Fibroblast of lung (primary cell): Measurements from ENCODE around the gene DNAJB13. TPM values are rescaled to one million over a fixed set of nuclear protein-coding genes. Genes with fewer than 3 reads are reported as not detected.

ENCODE experiments used
- DNase-seq, 2 donors: peaks; one replicate each; pipeline versions ENCODE4 v3.0.0 to v3.0.0-alpha.2; 2010; ENCODE audit warnings: low read depth in 2 of 2
- H2AFZ ChIP-seq: 2 replicates; pipeline ENCODE4 v1.5.1; 2012; ENCODE audit warnings: low read length, control low read depth, inconsistent platforms
- H3K27ac ChIP-seq: 2 replicates; pipeline ENCODE4 v1.5.1; 2011; ENCODE audit warnings: low read length, control low read depth; ENCODE audit not compliant: insufficient read depth
- H3K27me3 ChIP-seq: 2 replicates; pipeline ENCODE4 v1.5.1; 2011; ENCODE audit warnings: mild to moderate bottlenecking, low read length; ENCODE audit not compliant: control insufficient read depth, insufficient read depth
- H3K36me3 ChIP-seq: 2 replicates; pipeline ENCODE4 v1.5.1; 2011; ENCODE audit warnings: low read length; ENCODE audit not compliant: control insufficient read depth, insufficient read depth
- H3K4me1 ChIP-seq: 2 replicates; pipeline ENCODE4 v1.5.1; 2011; ENCODE audit warnings: low read length; ENCODE audit not compliant: control insufficient read depth, insufficient read depth; ENCODE audit errors: extremely low read depth
- H3K4me2 ChIP-seq: 2 replicates; pipeline ENCODE4 v1.5.1; 2011; ENCODE audit warnings: low read length, control low read depth; ENCODE audit not compliant: insufficient read depth; ENCODE audit errors: extremely low read depth
- H3K4me3 ChIP-seq, 4 experiments: fragments of 200-600 bp in 1 of 4; sonication (generic) in 1 of 4; replicated peaks in 1 of 4; 2 replicates each; pipeline ENCODE4 v1.5.1; 2011 to 2016; ENCODE audit warnings: low read length in 4 of 4, low read depth in 3 of 4, mild to moderate bottlenecking in 3 of 4, control low read depth in 2 of 4, inconsistent platforms in 1 of 4, mixed read lengths in 1 of 4; ENCODE audit not compliant: insufficient read depth in 1 of 4; ENCODE audit errors: control extremely low read depth in 1 of 4
- H3K79me2 ChIP-seq: 2 replicates; pipeline ENCODE4 v1.5.1; 2012; ENCODE audit warnings: mild to moderate bottlenecking, low read length, inconsistent platforms; ENCODE audit not compliant: control insufficient read depth, insufficient read depth
- H3K9ac ChIP-seq: 2 replicates; pipeline ENCODE4 v1.5.1; 2011; ENCODE audit warnings: mild to moderate bottlenecking, low read length, control low read depth; ENCODE audit not compliant: insufficient read depth
- H3K9me3 ChIP-seq: 2 replicates; pipeline ENCODE4 v1.5.1; 2012; ENCODE audit warnings: low read depth, low read length; ENCODE audit not compliant: control insufficient read depth, insufficient read depth
- H4K20me1 ChIP-seq: 2 replicates; pipeline ENCODE4 v1.5.1; 2011; ENCODE audit warnings: low read length; ENCODE audit not compliant: control insufficient read depth, insufficient read depth; ENCODE audit errors: extremely low read depth
- EZH2 ChIP-seq: IDR thresholded peaks from 2 replicates; pipeline ENCODE4 v1.5.1; 2012; ENCODE audit warnings: low read length, control low read depth, mild to moderate bottlenecking; ENCODE audit errors: missing control alignments
- polyA plus RNA-seq, 2 donors: library from polyadenylated mRNA; depleted of rRNA in 1 of 2; stranded (reverse) in 1 of 2; unstranded in 1 of 2; fragments of >200 nt; gene quantifications; 2 replicates each; pipeline ENCODE4 v1.2.1, GENCODE V29; 2011 to 2012; ENCODE audit warnings: missing spikeins in 1 of 2
- total RNA-seq: library from RNA; depleted of rRNA; stranded (reverse); fragments of >200 nt; gene quantifications from 2 replicates; pipeline ENCODE4 v1.2.1, GENCODE V29; 2014
- TF ChIP-seq, protein P1 (sequence below), 2 donors: IDR thresholded peaks in 1 of 2; conservative IDR thresholded peaks in 1 of 2; 1 replicate in 1 of 2; 2 replicates in 1 of 2; pipeline ENCODE4 v1.5.1; 2011 to 2012; ENCODE audit warnings: low read length in 2 of 2, control low read depth in 1 of 2, inconsistent platforms in 1 of 2, low read depth in 1 of 2, mild to moderate bottlenecking in 1 of 2

DNAJB13 gene
- total and polyA plus RNA-seq, 2 donors (not counting 1 experiment from before 2014, with no cell fraction given): 0.10 to 0.17 TPM

- H3K4me1 ChIP-seq: no peaks in the 10 kb centered on the region
- no peaks in the 10 kb centered on the region for H3K9me3 ChIP-seq
- no peak overlapping the region for H2AFZ ChIP-seq
- no peak overlapping the region for H3K4me3 ChIP-seq
- H3K4me2 ChIP-seq: no peak overlapping the region
- DNase-seq: no peak
- H3K27ac ChIP-seq: no peak overlapping the region
- no peaks in the 10 kb centered on the region for H3K79me2 ChIP-seq
- H3K9ac ChIP-seq: no peak overlapping the region
- no peaks in the 10 kb centered on the region for H4K20me1 ChIP-seq
- H3K27me3 ChIP-seq: no peaks in the 10 kb centered on the region
- no peaks in the 10 kb centered on the region for H3K36me3 ChIP-seq
- TF ChIP-seq EZH2: no peak
- TF ChIP-seq, protein P1, sequence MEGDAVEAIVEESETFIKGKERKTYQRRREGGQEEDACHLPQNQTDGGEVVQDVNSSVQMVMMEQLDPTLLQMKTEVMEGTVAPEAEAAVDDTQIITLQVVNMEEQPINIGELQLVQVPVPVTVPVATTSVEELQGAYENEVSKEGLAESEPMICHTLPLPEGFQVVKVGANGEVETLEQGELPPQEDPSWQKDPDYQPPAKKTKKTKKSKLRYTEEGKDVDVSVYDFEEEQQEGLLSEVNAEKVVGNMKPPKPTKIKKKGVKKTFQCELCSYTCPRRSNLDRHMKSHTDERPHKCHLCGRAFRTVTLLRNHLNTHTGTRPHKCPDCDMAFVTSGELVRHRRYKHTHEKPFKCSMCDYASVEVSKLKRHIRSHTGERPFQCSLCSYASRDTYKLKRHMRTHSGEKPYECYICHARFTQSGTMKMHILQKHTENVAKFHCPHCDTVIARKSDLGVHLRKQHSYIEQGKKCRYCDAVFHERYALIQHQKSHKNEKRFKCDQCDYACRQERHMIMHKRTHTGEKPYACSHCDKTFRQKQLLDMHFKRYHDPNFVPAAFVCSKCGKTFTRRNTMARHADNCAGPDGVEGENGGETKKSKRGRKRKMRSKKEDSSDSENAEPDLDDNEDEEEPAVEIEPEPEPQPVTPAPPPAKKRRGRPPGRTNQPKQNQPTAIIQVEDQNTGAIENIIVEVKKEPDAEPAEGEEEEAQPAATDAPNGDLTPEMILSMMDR (conservative IDR thresholded peaks at IDR 0.05 in 1 of 2, IDR thresholded peaks at IDR 0.05 in 1 of 2; ENCODE audit: low read depth in 1 of 2, low read length in 2 of 2): no peak
Measured at GRCh38 chr11:74004046-74004695, 53.3 kb downstream of the DNAJB13 start.

DNA sequence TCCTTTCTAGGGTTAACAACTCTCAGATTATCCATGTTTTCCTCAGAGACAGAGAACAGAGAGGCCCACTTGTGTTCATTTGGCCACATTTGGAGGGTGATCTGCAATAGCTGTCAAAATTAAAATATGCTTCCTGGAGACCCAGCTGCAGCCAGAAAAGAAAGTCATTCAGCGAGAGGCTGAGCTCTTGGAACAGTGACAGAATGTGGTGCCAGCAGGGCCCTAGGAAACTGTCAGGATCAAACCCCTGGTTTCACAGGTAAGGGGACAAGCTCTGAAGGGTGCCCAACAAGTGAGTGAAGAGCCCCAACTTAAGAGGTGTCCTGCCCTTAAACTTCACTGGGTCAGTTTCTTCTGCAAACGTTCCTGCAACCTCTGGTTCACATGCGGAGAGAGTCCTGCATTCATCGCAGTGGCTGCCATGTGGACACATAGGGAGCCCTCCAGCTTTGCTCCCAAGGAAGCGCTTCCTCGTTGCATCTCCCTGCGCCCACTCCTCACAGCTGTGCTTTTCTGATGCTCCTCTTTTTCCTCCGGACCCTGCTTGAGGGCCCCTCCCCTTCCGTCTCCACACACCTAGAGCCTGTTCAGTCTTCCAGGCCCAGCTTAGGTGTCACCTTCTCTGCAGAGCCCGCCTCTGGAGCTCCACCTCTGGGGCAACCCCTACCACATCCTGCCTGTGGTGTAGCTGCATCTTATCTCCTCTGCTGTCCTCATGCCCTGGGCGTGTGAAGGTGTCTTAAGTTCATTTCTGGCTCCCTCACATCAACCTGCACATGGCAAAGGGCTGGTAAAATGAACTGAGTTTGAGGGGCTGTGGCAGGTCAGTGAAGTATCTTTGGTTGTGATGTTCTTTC lies 54.2 kb downstream of the DNAJB13 start:
- no peak for TF ChIP-seq EZH2
- TF ChIP-seq, protein P1 (conservative IDR thresholded peaks at IDR 0.05 in 1 of 2, IDR thresholded peaks at IDR 0.05 in 1 of 2; ENCODE audit: low read depth in 1 of 2, low read length in 2 of 2): no peak

DNA sequence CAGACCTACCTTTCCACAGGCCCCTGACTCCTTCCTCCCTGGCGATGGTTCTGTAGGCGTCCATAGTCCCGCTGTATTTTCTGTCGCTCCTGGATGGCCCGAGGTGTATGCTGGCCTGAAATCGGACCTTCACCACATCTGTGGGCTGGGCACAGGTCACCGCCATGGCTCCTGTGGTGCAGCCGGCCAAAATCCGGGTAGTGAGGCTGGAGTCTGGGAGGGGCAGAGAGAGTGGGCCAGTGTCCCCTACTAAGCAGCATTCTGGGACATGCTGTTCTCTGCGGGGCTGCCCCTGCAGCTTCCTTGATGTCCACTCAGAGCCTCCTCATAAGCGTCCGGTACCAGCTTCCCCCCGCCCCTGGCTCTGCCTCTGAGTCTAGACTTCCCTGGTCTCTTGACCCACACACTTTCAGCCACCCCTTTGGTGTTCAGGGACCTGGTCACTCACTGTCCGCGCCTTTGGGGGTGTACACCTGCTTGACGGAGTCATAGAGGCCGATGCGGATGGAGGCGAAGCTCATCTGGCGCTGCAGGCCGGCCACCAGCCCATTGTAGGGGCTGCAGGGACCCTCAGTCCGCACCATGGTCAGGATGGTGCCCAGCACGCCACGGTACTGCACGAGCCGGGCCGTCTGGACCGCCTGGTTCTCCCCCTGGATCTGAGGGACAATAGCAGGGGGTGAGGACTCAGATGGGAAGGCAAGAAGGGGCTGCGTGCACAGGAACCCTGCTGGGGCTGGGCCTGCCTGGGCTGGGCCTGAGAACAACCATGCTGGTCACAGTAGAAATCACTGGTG lies 55.1 kb downstream of the DNAJB13 start:
- H4K20me1 ChIP-seq: no peaks in the 10 kb centered on the region
- no peaks in the 10 kb centered on the region for H3K9me3 ChIP-seq
- H3K79me2 ChIP-seq: no peaks in the 10 kb centered on the region
- no peak overlapping the region for H3K4me3 ChIP-seq
- H3K4me1 ChIP-seq: no peaks in the 10 kb centered on the region
- TF ChIP-seq EZH2: no peak
- TF ChIP-seq, protein P1 (conservative IDR thresholded peaks at IDR 0.05 in 1 of 2, IDR thresholded peaks at IDR 0.05 in 1 of 2; ENCODE audit: low read depth in 1 of 2, low read length in 2 of 2): no peak
- no peak overlapping the region for H3K27ac ChIP-seq
- no peaks in the 10 kb centered on the region for H3K27me3 ChIP-seq
- H3K9ac ChIP-seq: no peak overlapping the region
- no peak overlapping the region for H3K4me2 ChIP-seq
- no peaks in the 10 kb centered on the region for H3K36me3 ChIP-seq
- DNase-seq: no peak
- H2AFZ ChIP-seq: no peak overlapping the region

More for the DNA sequence above, 54.2 kb downstream of the DNAJB13 start:
- H3K36me3 ChIP-seq: no peaks in the 10 kb centered on the region
- no peak overlapping the region for H3K9ac ChIP-seq
- H2AFZ ChIP-seq: no peak overlapping the region
- H3K27me3 ChIP-seq: no peaks in the 10 kb centered on the region
- no peaks in the 10 kb centered on the region for H3K79me2 ChIP-seq
- no peak for DNase-seq
- no peaks in the 10 kb centered on the region for H3K4me1 ChIP-seq
- no peak overlapping the region for H3K27ac ChIP-seq
- H4K20me1 ChIP-seq: no peaks in the 10 kb centered on the region
- H3K9me3 ChIP-seq: no peaks in the 10 kb centered on the region
- no peak overlapping the region for H3K4me2 ChIP-seq
- H3K4me3 ChIP-seq: no peak overlapping the region
